ENCODE data around the gene IGFBP5.

The IGFBP5 gene

DNA sequence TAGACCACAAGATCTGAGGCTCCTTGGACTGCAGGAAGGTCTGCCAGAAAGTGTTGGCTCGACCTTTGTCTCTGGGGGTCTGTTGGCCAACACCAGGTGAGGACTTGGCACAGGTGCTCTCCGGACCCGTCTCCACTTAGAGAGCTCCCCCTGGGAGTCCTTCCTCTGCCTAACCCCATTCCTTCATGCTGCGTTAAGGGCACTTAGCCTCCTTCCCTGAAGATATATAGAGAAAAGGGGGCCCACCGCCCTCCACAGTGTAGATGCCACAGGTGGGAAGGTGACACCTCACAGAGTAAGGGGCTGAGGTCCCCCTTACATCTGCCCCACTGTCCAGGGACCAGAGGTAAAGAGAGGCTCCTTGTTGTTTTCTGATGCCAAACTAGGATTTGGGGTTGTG, 8.2 kb downstream of the IGFBP5 start:
- DNase-seq, result no peak

GRCh38 chr2:216685327-216685875, 9.9 kb downstream of the IGFBP5 start:
- no peak for DNase-seq

DNA sequence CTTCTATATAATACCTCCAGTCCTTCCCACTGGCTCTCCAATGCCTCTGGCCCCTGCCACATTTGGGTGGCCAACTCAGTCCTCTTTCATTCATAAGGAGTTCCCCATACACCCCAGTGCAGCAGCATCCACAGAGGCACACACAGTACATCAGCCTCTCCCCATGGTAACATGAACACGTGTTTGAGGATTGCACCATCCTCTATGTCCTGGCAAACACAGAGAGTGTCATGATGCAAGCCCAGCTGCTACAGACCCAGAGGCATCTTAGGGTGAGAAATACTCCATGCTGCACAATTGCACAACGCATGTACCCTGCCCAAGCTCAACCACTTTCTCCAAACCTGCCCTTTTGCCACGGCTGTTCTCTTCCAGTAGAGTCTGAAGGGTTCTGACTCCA, 11.5 kb downstream of the IGFBP5 start:
- DNase-seq, result peak in 2 of 3 experiments; percentile 13 to 18

DNA sequence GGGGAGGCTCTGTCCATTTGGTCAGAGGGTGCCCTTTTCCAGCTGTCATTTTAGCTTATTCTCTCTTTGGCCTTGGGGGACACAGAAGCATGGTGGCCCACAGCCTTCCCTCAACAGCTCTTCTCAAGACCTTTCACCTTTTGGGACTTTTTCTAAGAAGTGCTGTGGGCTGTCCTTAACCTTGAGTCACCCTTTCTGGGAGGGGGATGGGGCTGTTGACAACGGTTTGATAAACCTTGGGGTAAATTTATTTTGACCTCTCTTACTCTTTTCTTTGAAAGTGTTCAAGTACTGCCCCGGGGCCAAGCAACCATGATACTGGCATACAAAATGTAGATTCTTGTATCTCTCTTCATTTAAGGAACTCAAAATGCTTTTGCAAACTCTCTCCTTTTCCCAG, 13.7 kb downstream of the IGFBP5 start:
- DNase-seq, result no peak

DNA sequence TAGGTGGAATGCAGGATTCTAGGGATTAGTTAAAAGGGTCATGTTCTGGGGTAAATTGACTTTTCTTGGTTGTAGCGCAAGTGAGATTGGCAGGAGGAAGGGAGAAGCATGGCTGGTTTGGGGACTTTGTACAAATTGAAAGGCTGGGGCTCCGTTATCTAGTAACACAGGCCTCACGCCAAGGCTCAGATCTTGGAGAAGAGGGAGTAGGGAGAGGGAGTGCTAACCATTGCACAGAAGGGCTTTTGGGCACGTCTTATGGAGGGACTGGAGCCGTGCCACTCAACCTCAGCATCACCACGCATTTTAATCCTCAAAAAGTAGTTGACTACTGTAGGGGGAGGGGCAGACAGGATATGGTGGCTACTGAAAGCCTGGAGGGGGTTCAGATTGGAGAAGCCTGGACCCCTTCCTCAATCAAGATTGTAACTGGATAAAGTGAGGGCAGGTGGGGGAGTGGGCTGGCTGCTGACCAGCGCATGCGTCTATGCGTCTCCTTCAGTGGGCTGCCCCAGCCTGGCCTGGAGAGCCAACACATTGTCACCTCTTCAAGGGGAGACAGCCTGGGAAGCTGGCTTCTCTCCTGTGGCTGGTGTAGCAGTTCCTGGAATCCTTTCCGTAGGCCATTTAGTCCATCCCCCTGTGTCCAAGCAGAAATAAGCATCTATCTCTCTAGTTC, 14.3 kb downstream of the IGFBP5 start:
- no peak for DNase-seq

GRCh38 chr2:216679658-216680024, 15.7 kb downstream of the IGFBP5 start:
- no peak for DNase-seq

GRCh38 chr2:216678813-216679657, 16.3 kb downstream of the IGFBP5 start:
- DNase-seq, result no peak

DNA sequence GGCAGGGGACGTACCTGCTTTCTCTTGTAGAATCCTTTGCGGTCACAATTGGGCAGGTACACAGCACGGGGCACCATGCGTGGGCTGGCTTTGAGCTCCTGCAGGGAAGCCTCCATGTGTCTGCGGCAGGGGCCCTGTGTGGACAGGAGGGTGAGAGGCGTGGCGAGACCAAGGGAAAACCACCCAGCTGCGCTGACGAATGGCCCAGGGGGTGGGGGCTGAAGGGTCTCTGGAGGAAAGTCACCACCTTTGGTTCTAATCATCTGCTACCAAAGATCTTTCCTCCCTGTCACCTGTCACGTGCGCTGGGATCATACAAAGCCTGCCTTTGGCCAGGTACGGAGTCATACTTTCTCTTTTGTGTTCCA, 17.3 kb downstream of the IGFBP5 start:
- no peak for DNase-seq

DNA sequence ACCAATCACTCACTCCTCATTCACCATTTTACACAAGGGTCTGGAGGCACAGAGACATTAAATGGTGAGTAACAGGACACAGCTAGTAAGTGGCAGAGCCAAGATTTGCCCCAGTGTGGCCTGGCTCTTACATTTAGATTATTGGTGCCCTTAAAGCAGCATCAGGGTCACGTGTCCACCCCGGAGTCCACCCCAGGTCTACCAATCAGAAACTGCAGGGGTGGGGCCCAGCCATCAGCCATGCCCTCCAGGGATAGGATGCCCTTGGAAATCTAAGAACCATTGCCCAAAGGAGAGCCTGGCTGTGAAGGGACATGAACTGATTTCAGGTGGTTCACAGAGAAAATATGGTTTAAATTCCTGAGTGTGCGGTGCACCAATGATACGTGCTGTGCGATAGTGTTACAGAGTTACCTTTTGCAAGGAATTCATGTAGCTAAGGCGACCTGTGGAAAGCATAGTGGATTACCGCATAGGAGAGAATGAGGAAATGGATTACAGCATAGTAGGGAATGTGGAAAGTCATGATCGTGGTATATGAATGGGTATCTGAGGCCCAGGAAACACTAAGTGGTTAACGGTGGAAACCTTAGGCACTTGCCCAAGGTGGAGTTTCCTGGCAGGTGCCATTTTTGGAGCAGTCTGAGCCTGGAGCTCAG, 17.8 kb downstream of the IGFBP5 start:
- no peak for DNase-seq

DNA sequence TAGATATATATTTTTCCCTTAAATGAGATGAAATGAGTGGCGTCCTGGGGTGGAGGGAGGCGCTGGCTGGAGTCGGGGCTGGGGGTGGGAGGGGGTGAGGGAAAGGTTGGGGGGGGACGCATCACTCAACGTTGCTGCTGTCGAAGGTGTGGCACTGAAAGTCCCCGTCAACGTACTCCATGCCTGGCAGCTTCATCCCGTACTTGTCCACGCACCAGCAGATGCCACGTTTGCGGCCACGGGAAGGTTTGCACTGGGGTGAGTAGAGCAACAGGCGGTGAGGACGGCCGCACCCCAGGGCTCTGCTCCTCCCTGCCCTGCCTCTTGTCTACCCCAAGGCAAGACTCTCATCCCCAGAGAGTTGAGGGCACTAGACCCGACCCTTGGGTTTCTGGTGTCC, 18.7 kb downstream of the IGFBP5 start:
- no peak for DNase-seq

DNA sequence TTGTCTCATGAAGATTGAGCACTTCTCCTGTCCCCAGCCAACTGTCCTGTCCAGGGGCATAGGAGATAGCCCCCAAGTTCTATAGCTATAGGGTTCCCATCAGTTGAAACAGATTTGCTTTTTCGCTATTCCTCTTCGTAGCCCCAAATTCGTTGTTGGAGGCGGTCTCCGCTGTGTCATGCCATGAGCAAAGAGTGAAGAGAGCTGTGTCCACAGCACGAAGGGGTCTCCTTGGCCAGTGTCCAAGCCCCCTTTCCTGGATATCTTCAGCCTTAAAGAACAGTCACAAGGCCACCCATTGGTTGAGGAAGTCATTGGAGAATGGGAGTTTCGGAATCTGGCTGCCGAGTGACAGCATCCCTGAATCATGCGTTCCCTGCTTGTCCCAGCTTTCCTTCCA, 21.0 kb downstream of the IGFBP5 start:
- DNase-seq, result no peak

- no peak for DNase-seq
Measured at GRCh38 chr2:216673609-216674008, 21.7 kb downstream of the IGFBP5 start.

GRCh38 chr2:216673021-216673420, 22.3 kb downstream of the IGFBP5 start:
- no peak for DNase-seq

GRCh38 chr2:216672466-216672865, 22.9 kb downstream of the IGFBP5 start:
- no peak for DNase-seq

DNA sequence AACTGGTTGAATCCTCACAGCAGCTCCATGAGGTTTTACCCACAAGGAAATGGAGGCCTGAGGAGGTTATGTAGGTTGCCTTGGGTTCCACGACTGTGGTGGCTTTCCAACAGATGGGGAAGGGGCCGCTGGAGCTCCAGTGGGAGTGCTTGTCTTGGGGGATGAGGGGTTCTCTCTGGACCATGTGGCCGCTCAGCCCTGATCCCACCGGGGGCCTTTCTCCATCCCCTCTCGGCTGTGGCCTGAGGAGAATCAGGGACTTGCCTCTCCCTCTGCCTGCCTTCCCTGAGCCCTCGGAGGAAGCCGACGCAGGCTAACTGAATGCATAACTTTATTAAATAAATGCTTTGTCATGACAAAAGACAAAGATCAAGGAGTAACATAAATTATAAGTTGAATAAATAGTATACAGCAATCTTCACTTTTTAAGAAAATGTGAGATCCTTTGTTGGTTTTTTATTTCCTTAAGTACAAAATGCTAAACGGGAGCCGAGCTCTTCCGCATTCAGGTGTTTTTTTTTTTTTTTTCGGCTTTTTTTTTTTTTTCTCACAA, 23.5 kb downstream of the IGFBP5 start:
- no peak for DNase-seq

DNA sequence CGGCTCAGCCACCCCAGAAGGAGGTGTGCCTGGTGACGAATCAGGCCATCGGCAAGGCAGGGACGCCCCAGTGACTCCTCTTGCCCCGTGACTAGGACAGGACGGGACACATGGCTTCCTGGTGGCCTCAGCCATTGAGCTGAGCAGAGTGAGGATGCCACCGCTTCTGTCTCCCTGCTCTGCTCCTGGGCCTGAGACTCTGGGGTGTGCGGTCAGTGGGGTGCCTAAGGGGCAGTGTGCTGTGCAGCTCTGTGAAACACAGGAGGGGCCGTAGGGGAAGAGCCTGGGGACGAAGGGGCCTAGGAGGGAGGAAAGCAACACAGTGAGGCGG, 24.3 kb downstream of the IGFBP5 start:
- DNase-seq, result no peak

GRCh38 chr2:216670266-216671080, 24.9 kb downstream of the IGFBP5 start:
- no peak for DNase-seq

GRCh38 chr2:216666461-216667233, 28.7 kb downstream of the IGFBP5 start:
- peak; percentile 77 to 91 (median 79) for DNase-seq

DNA sequence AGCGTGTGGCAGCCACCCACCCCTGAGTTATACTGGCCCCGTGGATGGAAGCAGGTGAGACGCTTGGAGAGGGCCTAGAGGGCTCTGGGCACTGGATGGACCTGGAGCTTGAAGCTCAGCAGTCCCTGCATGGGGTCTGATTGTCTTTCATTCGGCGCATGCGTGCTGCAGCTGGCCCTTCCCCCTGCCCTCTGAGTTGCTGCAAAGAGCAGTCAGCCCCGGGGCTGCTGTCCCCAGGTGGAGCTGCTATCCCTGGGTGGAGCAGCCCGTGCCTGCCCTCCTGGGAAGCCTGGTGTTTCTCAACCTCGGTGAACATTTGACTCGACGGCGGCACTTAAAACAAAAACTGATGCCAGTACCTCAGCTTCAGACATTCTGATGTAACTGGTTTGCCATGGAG, 29.6 kb downstream of the IGFBP5 start:
- DNase-seq, result peak in 2 of 3 experiments; percentile 74 to 86

DNA sequence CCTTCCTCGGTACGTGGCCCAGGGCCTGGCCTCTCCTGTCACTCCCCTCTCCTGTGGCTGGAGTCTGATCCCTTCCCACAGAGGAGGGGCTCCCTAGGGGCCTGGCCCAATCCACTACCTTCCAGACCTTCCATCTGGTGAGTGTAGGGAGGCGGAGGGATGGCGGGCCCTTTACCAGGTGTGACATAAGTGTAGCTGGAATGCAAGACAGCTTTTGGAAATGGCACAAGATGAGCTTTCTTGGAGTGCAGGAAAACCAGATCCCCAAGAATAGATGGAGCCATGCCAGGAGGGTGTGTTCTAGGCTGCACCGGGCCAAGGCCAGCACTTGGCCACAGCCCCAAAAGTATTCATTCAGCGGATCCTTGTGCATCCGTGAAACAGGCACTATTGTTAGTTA, 30.1 kb downstream of the IGFBP5 start:
- no peak for DNase-seq

DNA sequence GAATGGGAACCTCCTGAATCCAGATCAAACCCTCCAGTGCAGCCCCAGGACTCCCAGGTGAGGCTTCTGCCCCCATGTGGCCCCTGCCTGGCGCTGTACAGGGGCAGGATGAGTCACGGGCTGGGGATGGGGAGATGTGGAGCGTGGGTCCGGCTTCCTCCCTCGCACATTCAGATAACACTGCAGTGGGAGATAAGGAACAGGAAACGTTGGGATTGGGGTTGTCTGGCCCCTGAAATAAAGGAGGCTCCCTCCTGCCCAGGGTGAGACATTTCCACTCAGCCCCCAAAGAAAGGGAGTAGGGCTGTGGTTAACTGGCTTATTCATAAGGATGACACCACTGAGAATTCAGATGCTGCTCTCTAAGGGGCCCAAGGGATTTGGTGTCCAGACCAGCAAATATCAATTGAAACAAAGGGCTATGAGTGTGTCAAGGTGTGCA, 30.7 kb downstream of the IGFBP5 start:
- no peak for DNase-seq

- no peak for DNase-seq
Measured at GRCh38 chr2:216663846-216664245, 31.5 kb downstream of the IGFBP5 start.
